ENCODE results near the gene CYB5R3.

DNA sequence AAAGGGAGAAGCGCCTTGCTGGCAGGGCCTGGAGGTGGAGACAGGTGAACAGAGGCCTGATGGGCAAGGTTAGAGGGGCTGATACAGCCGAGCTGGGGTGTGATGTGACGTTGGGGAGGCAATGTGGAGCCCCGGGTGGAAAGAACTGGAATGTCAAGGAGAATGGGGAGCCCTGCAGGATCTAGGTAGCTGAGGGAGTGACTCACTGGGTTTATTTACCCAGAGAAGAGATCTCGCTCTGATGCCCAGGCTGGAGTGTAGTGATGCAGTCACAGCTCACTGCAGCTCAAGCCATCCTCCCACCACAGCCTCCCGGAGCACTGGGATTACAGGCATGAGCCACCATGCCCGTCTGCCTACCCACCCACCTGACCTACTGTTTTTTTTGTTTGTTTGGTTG lies 1.9 kb upstream of the CYB5R3 start:
- TF ChIP-seq, protein P1, sequence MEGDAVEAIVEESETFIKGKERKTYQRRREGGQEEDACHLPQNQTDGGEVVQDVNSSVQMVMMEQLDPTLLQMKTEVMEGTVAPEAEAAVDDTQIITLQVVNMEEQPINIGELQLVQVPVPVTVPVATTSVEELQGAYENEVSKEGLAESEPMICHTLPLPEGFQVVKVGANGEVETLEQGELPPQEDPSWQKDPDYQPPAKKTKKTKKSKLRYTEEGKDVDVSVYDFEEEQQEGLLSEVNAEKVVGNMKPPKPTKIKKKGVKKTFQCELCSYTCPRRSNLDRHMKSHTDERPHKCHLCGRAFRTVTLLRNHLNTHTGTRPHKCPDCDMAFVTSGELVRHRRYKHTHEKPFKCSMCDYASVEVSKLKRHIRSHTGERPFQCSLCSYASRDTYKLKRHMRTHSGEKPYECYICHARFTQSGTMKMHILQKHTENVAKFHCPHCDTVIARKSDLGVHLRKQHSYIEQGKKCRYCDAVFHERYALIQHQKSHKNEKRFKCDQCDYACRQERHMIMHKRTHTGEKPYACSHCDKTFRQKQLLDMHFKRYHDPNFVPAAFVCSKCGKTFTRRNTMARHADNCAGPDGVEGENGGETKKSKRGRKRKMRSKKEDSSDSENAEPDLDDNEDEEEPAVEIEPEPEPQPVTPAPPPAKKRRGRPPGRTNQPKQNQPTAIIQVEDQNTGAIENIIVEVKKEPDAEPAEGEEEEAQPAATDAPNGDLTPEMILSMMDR (IDR thresholded peaks at IDR 0.05; ENCODE audit: low read depth, low read length, missing input control): no peak
- TF ChIP-seq TAF1 (conservative IDR thresholded peaks at IDR 0.05) (no peak), JUND (IDR thresholded peaks at IDR 0.05) (no peak), YY1 (IDR thresholded peaks at IDR 0.05) (no peak), RXRA (IDR thresholded peaks at IDR 0.05) (no peak)
- TF ChIP-seq, protein P2, sequence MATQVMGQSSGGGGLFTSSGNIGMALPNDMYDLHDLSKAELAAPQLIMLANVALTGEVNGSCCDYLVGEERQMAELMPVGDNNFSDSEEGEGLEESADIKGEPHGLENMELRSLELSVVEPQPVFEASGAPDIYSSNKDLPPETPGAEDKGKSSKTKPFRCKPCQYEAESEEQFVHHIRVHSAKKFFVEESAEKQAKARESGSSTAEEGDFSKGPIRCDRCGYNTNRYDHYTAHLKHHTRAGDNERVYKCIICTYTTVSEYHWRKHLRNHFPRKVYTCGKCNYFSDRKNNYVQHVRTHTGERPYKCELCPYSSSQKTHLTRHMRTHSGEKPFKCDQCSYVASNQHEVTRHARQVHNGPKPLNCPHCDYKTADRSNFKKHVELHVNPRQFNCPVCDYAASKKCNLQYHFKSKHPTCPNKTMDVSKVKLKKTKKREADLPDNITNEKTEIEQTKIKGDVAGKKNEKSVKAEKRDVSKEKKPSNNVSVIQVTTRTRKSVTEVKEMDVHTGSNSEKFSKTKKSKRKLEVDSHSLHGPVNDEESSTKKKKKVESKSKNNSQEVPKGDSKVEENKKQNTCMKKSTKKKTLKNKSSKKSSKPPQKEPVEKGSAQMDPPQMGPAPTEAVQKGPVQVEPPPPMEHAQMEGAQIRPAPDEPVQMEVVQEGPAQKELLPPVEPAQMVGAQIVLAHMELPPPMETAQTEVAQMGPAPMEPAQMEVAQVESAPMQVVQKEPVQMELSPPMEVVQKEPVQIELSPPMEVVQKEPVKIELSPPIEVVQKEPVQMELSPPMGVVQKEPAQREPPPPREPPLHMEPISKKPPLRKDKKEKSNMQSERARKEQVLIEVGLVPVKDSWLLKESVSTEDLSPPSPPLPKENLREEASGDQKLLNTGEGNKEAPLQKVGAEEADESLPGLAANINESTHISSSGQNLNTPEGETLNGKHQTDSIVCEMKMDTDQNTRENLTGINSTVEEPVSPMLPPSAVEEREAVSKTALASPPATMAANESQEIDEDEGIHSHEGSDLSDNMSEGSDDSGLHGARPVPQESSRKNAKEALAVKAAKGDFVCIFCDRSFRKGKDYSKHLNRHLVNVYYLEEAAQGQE (IDR thresholded peaks at IDR 0.05): no peak

Data from liver (tissue), 3 donors.